ENCODE measurements around the gene NARF. TPM values are rescaled to one million over a fixed set of nuclear protein-coding genes. Genes with fewer than 3 reads are reported as not detected.

The NARF gene
- polyA plus RNA-seq, 1 experiment: 76.1 TPM

DNA sequence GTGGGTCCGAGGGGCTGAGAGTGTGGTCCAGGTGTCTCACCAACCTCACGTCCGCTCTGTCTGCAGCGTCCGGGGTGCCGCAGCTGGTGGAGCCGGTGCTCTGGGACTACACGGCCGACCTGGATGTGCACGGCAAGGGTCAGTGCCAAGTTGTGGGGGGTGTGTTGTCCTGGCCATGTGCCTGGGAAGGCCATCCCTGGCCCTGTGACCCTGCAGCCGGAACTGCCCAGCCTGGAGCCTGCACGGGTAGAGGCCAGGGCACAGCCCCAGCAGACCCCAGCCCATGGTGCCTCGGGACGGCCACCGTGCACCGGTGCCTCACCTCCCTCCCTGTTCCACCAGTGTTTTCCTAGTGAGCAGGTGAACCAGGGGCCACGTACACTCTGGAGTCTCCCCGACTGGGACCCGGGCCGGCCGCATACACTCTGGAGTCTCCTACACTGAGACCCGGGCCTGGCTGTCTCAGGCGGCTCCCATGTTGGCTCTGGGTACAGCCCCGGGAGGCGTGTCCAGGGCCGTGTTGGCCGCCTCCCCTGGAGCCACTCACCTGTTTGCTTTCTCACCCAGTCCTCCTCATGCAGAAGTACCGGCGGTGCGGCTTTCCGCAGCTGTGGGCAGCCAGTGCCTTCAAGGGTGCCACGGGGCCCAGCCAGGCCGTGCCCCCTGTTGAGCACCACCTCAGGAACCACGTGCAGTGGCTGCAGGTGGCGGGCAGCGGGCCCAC lies 21.8 kb upstream of the NARF start:
- Histone ChIP-seq H3K4me3 (ENCODE audit: low read depth, low read length) (no peak overlapping the region), H3K27ac (ENCODE audit: low read depth, low read length) (no peak overlapping the region), H3K27me3 (ENCODE audit: control insufficient read depth, insufficient read depth, low read length) (no peaks in the 10 kb centered on the region), H3K9me3 (ENCODE audit: control insufficient read depth, insufficient read depth, low read length) (no peaks in the 10 kb centered on the region; the same call in 1 of the 2 replicates)
- no peak for DNase-seq (ENCODE audit: low read depth, low spot score)
- ChIA-PET POLR2A (no interaction called here), CTCF (no interaction called here)
- TF ChIP-seq, protein P1, sequence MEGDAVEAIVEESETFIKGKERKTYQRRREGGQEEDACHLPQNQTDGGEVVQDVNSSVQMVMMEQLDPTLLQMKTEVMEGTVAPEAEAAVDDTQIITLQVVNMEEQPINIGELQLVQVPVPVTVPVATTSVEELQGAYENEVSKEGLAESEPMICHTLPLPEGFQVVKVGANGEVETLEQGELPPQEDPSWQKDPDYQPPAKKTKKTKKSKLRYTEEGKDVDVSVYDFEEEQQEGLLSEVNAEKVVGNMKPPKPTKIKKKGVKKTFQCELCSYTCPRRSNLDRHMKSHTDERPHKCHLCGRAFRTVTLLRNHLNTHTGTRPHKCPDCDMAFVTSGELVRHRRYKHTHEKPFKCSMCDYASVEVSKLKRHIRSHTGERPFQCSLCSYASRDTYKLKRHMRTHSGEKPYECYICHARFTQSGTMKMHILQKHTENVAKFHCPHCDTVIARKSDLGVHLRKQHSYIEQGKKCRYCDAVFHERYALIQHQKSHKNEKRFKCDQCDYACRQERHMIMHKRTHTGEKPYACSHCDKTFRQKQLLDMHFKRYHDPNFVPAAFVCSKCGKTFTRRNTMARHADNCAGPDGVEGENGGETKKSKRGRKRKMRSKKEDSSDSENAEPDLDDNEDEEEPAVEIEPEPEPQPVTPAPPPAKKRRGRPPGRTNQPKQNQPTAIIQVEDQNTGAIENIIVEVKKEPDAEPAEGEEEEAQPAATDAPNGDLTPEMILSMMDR (IDR thresholded peaks at IDR 0.05; ENCODE audit: low read depth, low read length): no peak

DNA sequence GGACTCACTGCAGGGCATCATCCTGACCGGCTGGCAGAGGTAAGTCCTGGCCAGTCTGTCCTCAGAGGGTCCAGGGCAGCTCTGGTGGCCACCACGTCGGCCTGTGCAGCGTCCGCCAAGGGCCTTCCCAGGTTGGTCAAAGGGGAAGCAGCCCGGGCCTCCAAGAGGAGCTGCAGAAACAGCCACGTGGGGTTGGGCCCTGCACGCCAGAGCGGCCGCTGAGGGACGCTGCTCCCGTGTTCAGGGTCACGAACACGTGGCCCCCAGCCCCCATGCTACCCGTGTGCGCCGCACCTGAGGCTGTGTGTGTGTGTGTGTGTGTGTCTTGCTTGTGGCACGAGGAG lies 21.2 kb upstream of the NARF start:
- Histone ChIP-seq H3K27ac (ENCODE audit: low read depth, low read length) (no peak overlapping the region), H3K9me3 (ENCODE audit: control insufficient read depth, insufficient read depth, low read length) (no peaks in the 10 kb centered on the region; the same call in 1 of the 2 replicates), H3K27me3 (ENCODE audit: control insufficient read depth, insufficient read depth, low read length) (no peaks in the 10 kb centered on the region), H3K4me3 (ENCODE audit: low read depth, low read length) (no peak overlapping the region)
- DNase-seq (ENCODE audit: low read depth, low spot score): no peak
- TF ChIP-seq, protein P1 (IDR thresholded peaks at IDR 0.05; ENCODE audit: low read depth, low read length): no peak
- CTCF ChIA-PET: no interaction called here
- POLR2A ChIA-PET: no interaction called here

DNA sequence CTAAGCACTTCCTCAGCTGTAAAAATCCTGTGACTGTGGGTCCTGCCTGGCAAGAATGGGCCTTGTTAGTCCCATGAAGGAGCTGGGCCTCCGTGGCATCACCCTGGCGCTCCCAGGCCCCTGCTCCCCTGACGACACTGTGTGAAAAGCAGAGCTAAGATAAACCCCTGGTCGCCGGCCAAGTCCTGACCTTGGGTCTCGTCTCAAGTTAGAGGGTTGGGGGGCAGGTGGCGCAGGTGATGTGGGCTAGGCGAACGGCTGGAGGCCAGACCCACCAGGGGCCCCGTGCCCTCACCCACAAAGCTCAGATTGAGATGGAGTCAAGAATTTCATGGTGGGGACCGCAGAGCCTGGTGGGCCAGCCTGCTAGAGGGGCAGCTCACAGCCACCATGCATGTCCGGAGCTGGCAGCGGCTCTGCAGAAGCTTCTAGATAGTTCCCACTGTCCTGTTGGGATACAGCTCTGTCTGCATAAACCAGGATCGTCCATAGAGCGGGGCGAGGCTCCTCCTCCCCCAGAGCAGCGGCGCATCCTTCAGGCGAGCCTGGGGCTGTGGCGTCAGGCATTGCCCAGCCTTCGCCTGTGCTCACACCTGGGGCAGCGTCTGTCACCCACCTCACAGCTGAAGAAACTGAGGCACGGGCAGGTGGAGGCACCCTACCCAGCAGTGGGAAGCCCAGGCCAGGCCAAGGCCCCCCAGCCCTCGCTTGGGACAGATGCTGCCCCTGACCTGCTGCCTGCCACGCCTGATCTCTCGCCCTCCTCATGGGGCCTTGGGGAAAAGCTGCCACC lies 19.9 kb upstream of the NARF start:
- no peak overlapping the region for H3K27ac ChIP-seq (ENCODE audit: low read depth, low read length)
- H3K27me3 ChIP-seq (ENCODE audit: control insufficient read depth, insufficient read depth, low read length): no peaks in the 10 kb centered on the region
- CTCF ChIA-PET: no interaction called here
- POLR2A ChIA-PET: no interaction called here
- H3K9me3 ChIP-seq (ENCODE audit: control insufficient read depth, insufficient read depth, low read length): no peaks in the 10 kb centered on the region; the same call in 1 of the 2 replicates
- no peak for DNase-seq (ENCODE audit: low read depth, low spot score)
- TF ChIP-seq, protein P1 (IDR thresholded peaks at IDR 0.05; ENCODE audit: low read depth, low read length): no peak
- no peak overlapping the region for H3K4me3 ChIP-seq (ENCODE audit: low read depth, low read length)

DNA sequence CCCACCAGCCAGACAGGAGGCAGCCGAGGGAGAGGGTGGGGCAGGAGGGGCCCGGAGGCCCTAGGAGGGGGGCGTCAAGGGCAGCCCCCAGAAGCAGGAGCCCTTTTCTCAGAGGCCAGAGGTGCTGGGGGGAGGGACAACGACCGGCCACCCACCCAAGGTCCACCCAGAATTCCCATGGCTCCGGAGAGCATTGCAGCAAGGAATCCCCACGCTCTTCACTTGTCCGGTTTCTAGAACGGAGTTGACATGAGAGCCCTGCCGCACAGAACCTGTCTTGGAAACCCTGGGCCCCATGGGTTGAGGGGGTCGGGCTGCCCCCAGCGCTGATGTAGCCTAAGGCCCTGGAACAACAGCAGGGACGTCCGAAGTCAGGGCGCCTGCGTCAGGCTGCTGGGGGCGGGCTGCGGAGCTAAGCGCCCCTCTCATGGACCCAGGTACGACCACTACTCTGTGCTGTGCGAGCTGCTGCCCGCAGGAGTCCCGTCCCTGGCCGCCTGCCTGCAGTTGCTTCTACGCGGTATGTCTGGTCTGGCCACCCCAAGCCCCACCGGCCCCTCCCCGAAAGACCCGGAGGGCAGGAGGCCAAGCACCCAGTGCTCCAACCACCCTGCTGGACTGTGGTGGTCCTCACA lies 19.2 kb upstream of the NARF start:
- no peak overlapping the region for H3K4me3 ChIP-seq (ENCODE audit: low read depth, low read length)
- no peak for DNase-seq (ENCODE audit: low read depth, low spot score)
- TF ChIP-seq, protein P1 (IDR thresholded peaks at IDR 0.05; ENCODE audit: low read depth, low read length): no peak
- POLR2A ChIA-PET: no interaction called here
- H3K27me3 ChIP-seq (ENCODE audit: control insufficient read depth, insufficient read depth, low read length): no peaks in the 10 kb centered on the region
- no peaks in the 10 kb centered on the region; the same call in 1 of the 2 replicates for H3K9me3 ChIP-seq (ENCODE audit: control insufficient read depth, insufficient read depth, low read length)
- CTCF ChIA-PET: no interaction called here
- H3K27ac ChIP-seq (ENCODE audit: low read depth, low read length): no peak overlapping the region
